Activated CD8-positive, alpha-beta memory T cell treated with anti-CD3 and anti-CD28 coated beads, Interleukin-2, amount 50 U/mL, for 1 hour (primary cell): ENCODE results near the gene IQSEC2.

Experiments
- DNase-seq: peaks from one replicate; pipeline ENCODE4 v3.0.0-alpha.2; 2020; ENCODE audit errors: extremely low read depth

Gene IQSEC2

DNA sequence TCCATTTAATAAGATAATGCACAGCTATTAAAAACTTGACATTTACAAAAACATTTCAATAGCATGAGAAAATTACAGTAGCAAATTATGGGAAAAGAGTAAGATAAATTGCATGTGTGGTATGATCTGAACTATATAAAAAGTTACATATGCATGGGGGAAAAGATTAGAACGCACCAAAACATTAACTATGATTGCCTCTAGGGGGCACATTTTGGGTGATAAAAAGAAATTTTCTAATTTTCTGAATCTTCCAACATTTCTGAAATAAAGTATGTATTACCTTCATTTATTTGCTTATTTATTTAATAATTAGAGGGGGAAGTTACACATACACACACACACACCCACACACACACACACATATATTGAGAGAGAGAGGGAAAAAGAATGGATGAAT is 36.8 kb downstream of the IQSEC2 start:
- no peak for DNase-seq

DNA sequence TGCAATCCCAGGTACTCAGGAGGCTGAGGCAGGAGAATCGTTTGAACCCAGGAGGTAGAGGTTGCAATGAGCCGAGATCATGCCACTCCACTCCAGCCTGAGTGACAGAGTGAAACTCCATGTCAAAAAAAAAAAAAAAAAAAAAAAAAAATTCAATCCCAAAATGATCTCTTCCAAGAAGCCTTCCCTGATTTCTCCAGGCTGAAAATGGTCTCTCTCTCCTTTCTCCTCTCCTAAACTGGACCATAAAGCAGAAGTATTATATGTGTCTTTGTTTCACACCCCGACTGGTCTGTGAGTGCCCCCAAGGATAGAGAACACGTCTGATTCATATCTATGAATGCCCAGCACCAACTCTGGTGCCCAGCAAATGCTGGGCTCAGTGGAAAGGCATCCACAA is 39.1 kb downstream of the IQSEC2 start:
- no peak for DNase-seq

DNA sequence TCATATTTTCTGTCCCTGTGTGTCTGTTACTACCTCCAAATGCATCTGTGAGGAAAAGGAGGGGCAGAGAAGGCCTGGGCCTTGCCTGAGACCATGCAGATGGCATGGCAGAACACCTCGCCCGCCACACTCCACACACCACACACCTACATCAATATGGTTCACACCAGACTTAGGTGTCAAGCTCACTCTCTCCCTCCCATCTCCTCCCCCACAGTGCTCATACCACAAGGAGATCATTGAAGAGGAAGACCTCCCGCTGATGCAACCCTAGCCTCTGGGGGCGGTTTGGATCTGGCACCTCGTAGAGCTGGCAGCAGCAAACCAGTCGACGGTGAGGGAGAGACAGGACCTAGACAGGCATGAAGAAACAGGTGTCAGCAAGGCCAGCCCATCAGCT is 39.8 kb downstream of the IQSEC2 start:
- no peak for DNase-seq

DNA sequence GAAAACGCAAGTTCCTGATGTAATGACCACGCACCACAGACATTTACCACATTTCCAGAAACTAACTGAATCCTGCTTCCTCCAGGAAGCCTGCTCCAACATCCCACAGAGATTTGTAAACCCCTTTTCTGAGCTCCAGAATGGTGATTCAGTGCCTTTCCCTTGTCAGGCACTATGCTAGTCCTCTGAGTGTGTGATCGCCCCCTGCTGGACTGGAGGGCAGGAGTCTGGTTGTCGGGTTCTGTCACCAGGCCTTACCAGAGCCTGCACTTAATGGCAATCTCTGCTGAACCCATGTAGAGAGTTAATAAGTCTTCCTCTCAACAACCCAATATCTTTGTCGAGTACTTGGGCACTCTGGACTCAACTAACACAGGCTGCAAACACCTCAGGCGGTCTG is 41.9 kb downstream of the IQSEC2 start:
- DNase-seq: no peak

DNA sequence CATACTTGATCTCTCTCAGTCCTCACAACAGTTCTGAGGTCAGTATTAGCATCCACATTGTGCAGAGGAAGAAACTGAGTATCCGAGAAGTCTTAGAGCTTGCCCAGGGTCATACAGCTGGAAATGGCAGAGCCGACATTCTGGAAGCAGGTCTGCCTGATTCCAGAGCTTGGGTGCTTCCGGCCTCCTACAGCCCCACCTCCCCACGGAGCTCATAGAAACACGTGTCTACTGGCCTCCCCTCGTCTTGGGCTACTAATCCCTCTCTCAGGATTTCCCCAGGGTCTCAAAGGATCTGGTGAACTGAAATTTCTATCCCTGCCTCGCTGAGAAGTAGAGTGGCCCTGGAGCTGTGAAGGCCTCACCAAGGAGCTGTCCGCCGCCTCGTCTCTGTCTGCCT is 44.3 kb downstream of the IQSEC2 start:
- DNase-seq: no peak

DNA sequence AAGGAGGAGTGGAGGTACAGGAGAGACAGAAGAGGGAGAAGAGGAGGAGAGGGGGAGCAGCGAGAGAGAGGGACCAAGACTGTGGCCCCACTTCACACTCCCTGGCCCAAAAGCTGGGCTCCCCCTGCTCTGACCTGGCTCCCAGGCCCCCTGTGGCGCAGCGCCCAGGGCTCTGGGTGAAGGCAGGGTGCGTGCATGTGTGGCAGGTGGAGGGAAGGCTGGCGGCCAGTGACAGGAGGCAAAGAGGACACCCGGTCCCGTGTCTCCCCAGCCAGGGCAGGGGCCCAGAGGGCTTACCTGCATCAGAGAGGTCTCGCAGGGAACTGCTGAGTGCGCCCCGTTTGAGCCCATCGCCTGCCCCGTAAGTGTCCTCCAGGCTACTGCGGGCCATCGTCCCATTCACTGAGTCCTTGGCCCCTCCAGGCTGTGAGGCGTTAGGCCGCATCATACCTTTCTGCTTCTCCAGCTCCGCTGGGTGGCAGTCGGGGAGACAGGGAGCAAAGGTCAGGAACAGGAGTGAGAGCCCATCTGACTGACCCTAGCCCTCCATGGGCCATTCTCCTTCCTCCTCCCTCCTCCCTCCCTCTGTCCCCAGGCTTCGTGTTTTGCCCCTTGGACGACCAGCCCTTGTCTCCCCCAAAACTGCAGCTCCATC is 45.2 kb downstream of the IQSEC2 start:
- DNase-seq: no peak

DNA sequence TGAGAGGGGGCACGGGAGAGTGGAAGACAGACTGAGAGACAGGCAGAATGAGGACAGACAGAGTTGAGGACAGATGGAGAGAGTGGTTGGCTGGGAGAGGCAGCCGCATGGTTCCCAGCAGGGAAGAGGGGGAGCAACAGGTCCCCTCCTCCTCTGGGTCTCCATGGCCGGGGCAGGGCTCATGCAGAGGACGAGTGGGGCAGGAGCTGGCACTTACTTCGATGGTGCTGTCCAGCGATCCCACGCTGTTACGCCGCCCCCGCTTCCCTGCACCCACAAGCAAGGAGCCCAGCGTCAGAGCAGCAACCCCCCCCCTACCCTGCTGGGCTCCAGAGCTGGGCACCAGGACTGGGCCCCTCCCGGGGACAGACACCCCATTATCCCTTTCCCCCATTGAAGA is 45.8 kb downstream of the IQSEC2 start:
- DNase-seq: no peak

DNA sequence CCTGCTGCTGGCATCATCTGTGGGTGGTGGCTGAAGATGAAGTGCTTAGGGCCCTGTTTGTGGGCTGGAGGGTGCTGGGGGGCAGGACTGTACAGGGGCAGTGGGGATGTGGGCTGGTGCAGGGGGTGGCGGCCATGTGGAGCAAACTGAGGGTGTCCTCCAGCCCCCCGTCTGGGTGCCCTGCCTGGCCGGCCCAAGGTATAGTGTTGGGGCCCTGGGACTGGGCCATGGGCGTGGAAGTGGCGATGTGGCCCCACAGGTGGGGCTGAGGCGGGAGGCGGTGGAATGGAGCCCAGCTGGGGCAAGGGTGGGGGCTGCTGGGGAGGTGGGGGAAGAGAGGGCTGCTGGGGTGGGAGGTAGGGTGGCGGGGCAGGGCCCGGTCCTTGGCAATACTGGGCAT is 46.9 kb downstream of the IQSEC2 start:
- DNase-seq: no peak

DNA sequence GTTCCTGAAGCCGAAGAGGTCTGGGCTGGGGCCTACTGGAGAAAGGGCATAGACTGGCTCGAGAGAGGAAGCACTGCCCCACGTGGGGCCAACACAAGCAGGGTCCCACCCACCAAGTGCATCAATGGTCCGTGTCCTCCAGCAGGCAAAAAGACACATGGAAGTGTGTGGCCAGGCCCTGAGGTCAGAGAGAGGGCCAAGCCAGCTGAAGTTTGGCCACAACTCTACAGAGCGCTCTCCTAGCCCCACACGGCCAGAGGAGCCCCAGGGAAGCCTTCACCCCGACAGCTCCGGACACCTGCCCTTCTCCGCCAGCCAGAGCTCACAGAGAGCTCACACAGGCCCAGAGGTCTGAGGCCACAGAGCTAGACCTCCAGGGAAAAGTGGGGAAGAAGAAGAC is 47.8 kb downstream of the IQSEC2 start:
- DNase-seq: no peak

DNA sequence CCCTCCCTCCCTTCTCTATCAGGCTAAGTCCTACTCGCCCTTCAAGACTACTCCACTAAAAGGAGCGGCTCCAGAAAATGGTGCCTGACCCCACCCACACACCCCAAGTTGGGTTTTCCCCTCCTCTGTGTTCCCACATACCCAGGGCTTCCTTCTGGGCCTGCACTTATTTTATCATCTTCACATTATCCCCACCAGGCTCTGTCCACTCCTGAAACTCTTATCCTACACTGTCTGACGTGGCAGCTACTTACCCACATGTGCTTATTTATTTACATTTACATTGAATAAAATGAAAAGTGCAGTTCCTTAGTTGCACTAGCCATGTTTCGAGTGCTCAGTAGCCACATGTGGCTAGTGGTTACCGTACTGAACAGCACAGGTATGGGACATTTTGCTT is 51.3 kb downstream of the IQSEC2 start:
- no peak for DNase-seq

DNA sequence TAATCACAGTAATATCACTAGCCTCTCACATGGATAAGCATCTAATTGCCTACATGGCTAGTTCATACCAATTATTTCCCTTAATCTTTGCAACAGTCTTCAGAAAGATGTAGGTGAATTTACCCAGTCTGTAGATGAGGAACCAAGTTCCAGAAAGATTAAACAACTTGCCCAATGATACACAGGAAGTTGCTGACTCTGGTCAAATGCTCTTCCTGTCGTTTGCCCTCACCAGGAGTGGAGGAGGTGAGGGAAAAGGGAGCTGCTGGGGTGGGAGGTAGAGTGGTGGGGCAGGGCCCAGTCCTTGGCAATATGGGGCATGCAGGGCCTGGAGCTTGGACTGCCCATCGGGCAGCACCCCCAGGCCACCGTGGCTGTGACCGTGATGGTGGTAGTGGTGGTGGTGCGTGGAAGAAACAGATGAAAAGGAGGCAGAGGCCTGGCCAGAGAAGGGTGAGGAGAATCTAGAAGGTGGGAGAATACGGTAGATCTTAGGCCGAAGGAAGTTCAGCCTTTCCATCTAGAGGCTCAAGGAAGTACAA is 54.1 kb downstream of the IQSEC2 start:
- DNase-seq: no peak

DNA sequence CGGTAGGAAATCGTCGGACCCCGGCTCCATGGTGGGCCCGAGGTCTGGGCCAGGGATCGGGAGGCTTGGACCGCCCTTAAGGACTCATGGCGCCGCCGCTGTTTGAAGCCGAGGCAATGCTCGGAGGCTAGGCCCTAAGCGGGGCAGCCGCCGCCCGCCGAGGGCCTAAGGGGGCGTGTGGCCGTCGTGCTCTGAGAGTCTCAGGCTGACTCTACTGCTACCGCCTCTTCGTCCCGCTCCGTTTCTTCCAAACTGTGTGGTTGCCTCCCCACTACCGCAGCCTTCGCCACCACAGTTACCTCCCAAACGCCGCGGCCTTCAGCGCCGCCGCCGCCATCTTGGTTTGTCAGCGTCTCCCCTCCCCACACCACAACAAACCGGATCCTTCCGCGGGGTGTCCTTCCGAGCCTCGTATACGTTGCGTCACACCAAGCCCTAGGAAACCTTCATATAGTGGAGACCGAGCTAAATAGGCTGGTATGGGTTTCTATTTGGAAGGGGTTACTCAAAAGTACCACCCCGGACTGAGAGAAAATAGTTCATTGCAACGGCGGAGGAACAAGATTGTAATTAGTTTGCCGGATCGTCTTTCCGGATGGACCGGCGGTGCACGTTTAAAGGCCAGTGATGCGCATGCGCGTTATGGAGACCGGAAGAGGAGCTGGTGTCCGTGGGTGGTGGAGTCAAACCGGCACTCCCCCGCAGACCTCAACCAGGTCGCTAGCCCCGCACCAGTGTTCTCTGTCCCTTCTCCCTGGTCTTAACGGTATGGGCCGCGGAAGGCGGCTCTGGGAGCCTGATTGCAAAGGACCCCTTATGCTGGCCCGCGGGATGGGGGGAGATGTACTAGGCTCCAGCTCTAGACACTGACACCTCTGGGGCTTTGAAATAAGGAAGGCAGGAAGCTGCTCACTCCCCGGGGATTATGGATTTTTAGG is 56.3 kb downstream of the IQSEC2 start, which contains the start of gene KDM5C:
KDM5C (minus strand) TSS at position 348 of the 938 bp plus-strand sequence; CDS start at position 30, 318 bp downstream.
- peak; percentile 90 for DNase-seq

DNA sequence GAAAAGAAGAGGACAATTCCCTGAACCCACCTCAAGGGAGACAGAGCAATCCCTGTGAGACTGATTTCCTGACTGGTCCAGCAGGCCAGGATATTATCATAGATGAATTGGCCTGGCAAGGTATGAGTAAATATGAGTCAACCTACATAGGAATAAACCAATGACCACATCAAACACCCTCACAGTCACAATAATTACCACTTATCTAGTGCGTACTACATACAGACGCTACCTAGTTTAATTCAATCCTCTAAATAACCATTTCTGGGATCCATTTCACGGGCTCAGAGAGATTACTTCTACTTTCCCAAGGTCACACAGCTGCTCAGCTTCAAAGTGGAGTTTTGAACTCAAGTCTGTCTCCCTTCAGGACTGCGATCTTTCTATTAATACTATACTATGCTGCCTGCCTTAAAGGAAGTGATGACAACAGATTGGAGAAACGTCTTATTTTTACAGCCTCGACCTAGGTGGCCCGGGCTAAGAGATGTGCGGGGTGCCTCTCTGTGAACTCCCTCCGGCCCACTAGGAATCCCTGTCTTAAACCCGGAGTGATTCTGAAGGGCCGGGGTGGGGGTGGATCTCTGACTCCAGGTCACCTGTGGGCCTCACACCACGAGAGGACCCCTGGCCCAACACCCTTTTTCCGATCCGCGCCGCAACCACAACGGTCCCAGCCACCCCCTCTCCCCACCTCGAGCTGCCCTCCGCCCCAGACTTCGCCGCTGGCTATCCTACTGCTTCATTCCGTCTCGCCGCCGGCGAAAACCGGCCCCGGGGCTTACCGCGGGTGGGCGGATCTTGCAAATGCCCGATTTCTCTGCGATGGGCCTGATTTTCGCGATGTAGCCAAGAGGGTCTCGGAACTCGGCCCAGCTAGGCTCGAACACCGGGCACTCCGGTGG is 57.2 kb downstream of the IQSEC2 start:
- DNase-seq: no peak

DNA sequence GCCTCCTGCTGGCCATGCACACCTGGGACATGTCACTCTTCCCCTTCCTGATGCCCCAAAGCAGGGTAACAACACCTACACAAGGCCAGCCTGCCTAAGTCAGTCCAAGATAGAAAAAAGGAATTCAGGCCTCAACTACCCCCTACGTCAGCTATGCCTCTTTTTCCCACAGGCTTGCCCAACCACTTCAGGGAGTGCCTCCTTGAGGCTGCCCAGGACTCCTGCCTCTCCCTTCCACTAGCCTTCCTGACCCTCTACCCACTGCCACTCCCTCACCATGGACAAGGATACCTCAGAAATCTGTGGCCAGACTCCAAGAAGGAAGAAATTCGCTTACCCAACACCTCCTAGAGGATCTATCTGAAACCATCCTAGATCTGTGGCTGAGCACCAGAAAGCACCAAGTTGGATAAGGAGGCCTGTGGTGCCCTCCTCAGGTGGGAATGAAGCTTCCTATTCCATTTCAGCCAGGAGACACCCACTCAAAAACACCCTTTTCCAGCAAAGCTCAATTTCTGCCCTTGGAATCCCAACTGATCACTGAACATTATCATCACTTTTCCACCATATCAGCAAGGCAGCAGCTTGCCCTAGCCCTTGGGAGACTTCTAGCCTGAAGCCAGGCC is 58.2 kb downstream of the IQSEC2 start:
- no peak for DNase-seq
